Stimulated activated CD8-positive, alpha-beta memory T cell treated with anti-CD3 and anti-CD28 coated beads, Interleukin-4, amount 100 ng/mL, for 4 hours (primary cell): ENCODE data around the gene CHCHD3.
"Not testable (repeated sequence)": the region's sequence is repeated elsewhere in the genome, so short reads cannot be mapped to it uniquely, and the experiment has no call there.

ENCODE experiments used
- DNase-seq, 2 donors: peaks; one replicate each; pipeline ENCODE4 v3.0.0-alpha.2; 2020; ENCODE audit warnings: low read depth in 2 of 2, low spot score in 1 of 2

CHCHD3 gene

DNA sequence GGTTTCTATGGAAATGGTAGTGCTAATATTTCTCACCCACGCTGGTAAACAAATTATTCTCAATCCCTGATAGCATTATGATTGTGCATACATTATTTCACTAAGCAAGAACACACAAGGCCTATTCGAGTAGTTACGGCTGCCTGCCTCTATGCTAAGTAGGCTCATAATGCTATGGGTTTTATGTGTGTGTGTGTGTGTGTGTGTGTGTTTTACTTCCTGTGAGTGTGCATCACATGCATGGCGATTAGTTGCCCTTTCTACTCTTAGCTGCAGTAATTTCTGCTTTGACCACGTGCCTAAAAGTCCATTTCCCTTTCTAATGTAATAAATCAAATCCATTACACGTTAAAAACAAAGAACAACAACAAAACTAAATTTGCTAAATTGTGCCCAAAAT is 117.0 kb downstream of the CHCHD3 start:
- DNase-seq, result no peak

GRCh38 chr7:132959891-132960290 is 122.0 kb downstream of the CHCHD3 start:
- DNase-seq, result no peak

DNA sequence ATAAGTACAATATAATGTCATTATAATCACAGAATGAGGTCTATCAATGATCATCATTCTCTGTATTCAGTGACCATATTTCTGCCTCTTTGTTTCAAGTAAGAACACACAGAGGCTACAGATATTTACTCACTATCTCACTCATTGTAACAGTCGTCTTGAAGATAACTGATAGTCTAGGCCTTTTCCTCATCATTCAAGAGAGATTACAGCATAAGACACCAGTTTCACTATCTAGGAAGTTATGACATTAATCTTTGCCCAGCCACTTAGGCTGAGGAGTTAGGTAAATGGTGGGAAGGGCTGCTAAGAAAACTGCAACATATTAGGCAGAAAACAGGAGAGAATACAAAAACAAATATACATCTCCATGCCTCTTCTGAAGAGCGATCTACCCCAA is 125.3 kb downstream of the CHCHD3 start:
- DNase-seq, result no peak

DNA sequence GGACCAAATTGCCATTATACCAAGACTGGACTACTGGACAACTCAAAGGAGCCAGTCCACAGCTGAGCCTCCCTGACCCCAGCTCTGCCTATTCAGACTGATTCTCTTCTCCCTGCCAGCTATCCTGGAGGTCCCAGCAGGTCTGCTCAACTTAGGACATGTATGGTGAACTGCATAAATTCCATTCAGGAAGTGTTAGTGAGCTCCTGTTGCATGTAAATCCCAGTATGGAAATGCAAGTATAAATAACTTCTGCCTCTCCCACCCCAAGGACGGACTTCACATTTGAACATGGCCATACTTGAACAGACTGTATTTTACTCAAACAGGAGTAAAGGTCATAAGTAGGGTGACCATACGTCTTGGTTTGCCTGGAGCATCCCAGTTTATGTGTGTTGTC is 128.4 kb downstream of the CHCHD3 start:
- no peak for DNase-seq

DNA sequence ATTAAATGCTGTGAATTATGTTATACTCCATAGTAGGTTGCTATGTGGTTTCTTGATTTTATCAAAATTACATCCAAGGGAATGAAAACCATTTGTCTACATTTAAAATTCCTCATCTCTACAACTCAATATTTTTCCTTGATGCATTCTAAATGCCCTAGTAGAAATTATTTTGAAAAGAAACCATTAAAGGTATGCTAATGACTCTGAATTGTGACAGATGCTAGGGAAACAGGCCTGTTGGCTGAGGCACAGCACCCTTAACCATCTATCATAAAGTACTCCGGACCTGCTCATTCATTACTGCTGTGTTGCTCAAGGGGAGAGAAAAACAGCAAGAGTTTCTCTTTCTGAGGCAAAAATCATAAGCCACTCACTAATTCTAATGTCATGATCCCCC is 131.2 kb downstream of the CHCHD3 start:
- DNase-seq, result no peak

DNA sequence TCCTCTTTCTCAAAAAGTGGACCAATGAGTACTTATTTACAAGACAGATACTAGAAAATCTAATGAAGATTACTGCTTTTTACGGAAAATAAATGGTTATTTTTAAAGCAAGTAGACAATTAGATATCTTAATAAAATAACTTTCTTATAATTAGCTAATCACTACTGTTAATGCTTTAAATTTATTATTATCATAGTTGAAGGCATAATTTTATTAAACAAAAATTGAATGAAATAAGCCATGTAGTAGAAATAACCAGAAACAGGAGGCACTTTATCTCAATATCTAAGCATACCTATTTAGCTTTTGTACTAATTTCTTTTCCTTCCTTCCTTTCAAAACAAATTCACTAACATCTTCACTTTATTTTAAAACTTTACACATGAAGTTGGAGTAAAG is 134.9 kb downstream of the CHCHD3 start:
- DNase-seq, result no peak

GRCh38 chr7:132944774-132945173 is 137.1 kb downstream of the CHCHD3 start:
- no peak for DNase-seq

DNA sequence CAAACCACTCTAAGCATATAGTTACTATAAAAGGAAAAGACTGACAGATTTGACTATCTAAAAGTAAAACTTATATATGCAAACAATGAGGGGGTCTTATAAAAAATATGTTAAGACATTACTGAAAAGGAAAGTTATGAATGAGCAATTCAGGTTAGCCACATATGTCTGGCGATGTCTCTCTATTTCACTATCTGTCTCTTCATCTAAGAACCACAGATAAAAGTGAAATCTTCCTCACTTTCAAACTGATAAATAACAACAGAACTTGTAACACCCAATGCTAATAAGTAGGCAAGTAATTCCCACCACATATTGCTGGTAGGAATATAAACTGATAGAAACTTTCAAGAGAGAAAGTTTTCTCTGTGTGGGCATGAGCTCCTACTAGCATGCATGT is 138.2 kb downstream of the CHCHD3 start:
- no peak for DNase-seq

DNA sequence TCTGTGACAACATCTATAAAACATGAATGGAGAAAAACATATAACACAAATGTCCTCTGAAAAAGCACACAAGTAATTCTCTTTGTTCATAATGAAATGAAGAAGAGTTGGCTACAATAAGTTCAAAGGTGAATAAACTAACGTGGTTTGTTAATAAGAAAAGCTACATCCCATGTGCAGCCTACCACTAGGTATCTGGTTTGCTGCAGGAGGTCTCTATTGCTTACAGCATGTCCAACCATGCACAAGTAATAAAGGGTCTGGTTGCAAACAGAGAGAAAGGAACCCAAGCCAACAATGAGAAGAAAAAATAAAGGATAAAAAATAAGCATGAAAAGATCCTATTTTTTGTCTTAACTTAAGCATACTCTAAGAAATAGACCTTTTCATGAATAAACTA is 139.2 kb downstream of the CHCHD3 start:
- no peak for DNase-seq

DNA sequence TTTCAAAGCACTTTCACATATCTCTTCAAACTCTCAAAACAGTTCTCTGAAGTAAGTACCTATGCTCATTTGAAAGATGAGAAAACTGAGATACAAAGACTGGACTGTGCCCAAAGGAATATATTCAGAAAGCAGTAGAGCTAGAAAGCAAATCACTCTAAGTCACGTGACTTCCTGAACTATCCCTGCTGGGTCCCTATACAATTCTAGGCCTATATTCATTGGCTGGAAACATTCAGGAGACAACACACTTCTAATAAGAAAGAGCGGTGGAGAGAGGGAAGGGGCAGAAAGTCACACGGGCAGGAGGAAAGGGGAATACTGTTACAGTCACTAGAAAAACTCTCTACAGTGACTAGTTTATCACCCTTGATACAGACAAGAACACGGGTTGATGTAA is 140.0 kb downstream of the CHCHD3 start:
- DNase-seq, result no peak

GRCh38 chr7:132941428-132941827 is 140.5 kb downstream of the CHCHD3 start:
- DNase-seq, result no peak

DNA sequence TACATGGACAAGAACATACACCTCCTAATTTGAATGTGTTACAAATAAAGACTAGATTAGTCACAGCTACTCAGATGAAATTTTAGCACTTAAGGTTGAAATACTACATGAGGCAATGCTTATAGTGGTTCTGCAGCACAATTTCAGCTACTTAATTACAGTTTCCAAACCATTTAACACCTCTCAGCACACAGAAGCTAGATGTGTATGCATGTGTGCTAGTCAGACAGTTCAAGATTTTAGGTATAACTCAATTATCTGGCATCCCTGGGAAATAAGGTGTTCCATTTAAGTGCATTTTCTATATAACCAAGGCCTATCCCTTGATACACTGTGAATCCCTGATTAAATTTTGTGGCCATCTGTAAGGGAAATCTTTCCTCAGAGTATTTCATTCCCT is 141.8 kb downstream of the CHCHD3 start:
- no peak for DNase-seq

DNA sequence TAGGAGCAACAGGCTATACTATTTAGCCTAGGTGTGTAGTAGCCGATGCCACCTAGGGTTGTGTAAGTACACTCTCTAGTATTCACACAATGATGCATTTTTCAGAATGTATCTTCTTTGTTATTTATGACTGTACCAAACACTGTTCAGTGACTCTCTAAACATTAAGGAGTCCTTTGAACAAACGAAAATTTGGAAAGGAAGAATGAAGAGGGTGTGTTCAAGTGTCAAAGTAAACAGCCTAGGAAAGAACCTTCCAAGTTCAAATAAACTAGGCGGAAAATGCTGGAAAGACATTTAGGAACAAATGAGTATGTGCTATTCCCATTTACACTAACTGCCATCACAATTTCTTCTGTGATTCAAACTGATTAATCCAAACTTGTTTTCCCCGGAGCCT is 142.4 kb downstream of the CHCHD3 start:
- no peak for DNase-seq

DNA sequence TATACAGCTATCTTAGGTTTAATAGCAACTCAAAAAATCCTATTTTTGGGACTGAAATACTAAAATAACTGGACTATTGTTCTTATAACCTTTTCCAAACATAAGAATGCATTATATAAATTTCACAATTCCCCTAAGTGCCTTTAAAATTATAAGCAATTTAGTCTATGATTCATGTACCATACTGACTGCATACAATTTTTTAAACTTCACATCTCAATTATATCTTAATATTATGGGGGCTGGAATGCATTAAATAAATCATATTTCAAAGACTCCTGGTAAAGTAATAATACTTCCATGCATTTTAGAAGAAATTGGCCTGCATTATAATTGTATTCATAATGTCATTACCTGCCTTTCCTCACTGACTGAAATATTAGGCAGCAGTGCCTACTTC is 144.6 kb downstream of the CHCHD3 start:
- DNase-seq, result no peak

- DNase-seq, result no peak
These were observed 146.3 kb downstream of the CHCHD3 start for GRCh38 chr7:132935608-132936007.

DNA sequence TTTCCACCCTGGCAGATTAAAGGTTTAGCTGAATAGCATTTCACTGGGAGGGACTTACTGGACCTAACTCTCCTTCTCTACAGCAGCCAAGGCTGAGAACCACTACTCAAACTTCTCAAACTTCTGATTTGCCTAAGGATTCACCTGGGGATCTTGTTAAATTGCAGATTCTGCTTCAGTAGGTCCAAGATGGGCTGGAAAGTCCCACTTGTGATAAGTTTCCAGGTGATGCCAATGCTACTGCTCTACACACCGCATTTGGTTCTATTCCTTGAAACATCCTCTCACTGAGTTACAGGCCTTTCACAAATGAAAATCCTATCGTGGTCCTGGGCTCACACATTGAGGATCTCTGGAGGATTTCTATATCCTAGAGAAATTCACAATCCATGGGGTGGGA is 147.9 kb downstream of the CHCHD3 start:
- no peak for DNase-seq

GRCh38 chr7:132933072-132933458 is 148.8 kb downstream of the CHCHD3 start:
- DNase-seq, result no peak

DNA sequence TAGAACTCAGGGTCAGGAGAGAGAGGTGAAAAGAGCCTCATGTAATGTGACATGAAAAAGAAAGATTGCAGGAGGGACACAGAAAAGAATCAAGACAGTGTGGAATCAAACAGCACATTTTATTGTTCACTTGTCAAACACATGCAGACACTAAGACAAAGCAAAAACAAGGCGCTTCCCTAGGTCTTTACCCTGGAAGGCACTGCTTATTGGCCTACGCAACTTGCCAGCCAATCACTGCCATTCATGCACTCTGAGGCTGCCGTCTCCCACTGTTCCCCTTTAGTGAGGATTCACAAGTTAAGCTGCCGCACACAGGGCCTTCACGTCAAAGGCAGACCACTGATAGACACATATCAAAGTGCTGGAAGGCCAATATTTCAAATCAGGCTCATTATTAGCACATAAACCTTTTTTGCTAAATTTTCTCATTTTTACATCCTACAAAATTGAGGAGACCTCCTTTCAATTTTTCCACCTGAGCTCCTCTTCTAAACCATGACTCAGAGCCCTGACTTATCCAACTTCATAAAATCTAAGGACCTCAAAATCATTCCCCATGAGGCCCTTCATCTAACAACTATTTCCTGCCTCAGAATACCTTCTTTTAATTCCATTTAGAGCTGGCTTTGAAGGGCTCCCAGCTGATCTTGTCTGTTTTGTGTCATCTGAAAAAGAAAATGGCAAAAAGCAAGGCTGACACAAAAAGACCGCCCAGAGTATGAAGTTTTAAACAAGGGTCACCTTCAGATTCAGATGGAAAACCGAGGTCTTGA is 149.4 kb downstream of the CHCHD3 start:
- no peak for DNase-seq

GRCh38 chr7:132930881-132931280 is 151.0 kb downstream of the CHCHD3 start:
- DNase-seq, result no peak

GRCh38 chr7:132929944-132930343 is 151.9 kb downstream of the CHCHD3 start:
- DNase-seq, result not testable (repeated sequence)

DNA sequence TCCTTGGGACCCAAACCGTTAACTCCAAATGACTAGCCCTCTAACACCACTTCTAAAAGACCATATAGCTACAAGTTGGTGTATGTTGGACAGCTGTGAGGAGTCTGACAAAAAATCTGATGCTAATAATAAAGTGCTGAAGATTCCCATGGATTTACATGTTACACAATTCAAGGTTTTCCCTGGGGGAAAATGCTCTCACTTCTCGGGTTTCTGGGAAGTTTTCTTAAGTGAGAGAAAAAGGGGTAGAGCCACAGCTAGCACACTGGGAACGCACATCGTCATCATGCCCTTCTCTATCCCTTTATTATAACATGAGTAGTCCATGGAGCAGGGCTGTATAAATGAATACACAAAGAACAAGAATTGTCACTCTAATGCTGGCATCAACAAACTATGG is 162.1 kb downstream of the CHCHD3 start:
- no peak for DNase-seq

DNA sequence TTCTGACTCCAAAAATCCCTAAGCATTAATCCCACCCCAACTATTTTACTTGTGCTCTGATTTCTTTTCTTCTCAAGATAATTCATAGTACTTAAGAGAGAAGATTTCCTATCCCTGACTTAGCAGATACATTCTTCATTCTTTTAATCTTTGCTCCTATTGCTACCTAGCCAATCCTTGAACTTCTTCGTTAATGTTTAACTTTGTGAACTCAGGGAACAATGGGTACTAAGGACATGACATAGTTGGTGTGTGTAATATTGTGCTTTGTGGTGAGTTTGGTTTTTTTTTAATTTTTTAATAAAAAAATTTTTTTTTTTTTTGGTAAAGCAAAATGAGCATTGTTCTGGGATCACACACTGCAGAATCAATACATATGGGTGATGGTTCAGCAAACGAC is 166.2 kb downstream of the CHCHD3 start:
- no peak for DNase-seq

GRCh38 chr7:132910657-132911056 is 171.2 kb downstream of the CHCHD3 start:
- no peak for DNase-seq
